Hair follicular keratinocyte (primary cell): ENCODE results near the gene OGG1. TPM values are rescaled to one million over a fixed set of nuclear protein-coding genes. Genes with fewer than 3 reads are reported as not detected.

Experiments
- total RNA-seq: library from RNA; depleted of rRNA; stranded (reverse); fragments of >200 nt; gene quantifications from 2 replicates; pipeline ENCODE4 v1.2.3, GENCODE V29; 2015

Gene OGG1
- 26.8 and 33.5 TPM in 2 replicates for total RNA-seq

DNA sequence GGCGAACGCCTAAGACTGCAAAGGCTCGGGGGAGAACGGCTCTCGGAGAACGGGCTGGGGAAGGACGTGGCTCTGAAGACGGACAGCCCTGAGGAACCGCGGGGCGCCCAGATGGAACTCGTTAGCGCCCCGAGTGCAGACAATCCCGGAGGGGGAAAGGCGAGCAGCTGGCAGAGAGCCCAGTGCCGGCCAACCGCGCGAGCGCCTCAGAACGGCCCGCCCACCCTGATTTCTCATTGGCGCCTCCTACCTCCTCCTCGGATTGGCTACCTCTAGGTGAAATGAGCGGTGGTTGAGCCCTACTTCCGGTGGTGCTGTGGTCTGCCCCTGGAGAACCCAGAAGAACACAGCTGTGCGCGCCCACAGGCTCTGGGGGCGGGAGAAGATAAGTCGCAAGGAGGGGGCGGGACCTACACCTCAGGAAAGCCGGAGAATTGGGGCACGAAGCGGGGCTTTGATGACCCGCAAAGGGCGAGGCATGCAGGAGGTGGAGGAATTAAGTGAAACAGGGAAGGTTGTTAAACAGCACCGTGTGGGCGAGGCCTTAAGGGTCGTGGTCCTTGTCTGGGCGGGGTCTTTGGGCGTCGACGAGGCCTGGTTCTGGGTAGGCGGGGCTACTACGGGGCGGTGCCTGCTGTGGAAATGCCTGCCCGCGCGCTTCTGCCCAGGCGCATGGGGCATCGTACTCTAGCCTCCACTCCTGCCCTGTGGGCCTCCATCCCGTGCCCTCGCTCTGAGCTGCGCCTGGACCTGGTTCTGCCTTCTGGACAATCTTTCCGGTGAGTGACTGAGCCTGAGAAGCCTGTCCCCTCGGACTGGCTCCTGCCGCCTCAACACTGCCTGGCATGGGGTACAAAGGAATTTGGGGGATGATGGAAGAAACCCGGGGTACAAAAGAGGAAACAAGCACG, at the start of gene OGG1:
Gene OGG1, plus strand, starts transcription at position 308 of the 911 bp plus-strand sequence. Its CDS starts 335 bp downstream, at position 643.

DNA sequence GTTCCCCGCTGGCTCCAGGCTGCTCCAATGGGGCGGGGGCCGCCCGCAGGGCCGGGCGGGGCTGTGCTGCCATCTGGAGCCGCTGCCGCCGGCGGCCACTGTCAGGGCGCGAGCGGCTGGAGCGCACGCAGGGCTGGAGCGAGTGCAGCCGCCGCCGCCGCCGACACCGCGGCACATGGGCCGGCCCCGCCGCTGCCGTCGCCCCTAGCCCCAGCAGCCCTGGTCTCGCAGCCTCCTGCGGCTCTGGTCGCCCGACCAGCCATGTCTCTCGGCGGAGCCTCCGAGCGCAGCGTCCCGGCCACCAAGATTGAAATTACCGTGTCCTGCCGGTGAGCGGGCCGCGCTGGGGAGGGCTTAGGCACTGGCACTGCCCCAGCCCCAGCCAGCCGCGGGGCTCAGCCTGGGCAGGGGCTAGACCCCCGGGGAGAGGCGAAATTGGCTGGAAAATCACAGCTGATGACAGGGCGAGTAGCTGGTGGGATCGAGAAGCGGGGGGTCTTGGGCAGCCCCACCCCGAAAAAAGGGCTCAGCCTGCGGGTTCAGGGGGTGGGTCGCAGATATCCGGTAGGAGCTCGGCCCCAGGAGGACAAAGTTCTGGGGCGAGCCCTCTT, 45.9 kb upstream of the OGG1 start, which contains the start of gene CPNE9:
Gene CPNE9, plus strand, starts transcription at position 98 of the 611 bp plus-strand sequence. Its CDS starts 164 bp downstream, at position 262.

GRCh38 chr3:9731206-9732079, 18.3 kb upstream of the OGG1 start, which contains the start of gene BRPF1:
Gene BRPF1, plus strand, starts transcription at chr3:9731735. Its CDS starts 2,406 bp downstream, at chr3:9734141.

DNA sequence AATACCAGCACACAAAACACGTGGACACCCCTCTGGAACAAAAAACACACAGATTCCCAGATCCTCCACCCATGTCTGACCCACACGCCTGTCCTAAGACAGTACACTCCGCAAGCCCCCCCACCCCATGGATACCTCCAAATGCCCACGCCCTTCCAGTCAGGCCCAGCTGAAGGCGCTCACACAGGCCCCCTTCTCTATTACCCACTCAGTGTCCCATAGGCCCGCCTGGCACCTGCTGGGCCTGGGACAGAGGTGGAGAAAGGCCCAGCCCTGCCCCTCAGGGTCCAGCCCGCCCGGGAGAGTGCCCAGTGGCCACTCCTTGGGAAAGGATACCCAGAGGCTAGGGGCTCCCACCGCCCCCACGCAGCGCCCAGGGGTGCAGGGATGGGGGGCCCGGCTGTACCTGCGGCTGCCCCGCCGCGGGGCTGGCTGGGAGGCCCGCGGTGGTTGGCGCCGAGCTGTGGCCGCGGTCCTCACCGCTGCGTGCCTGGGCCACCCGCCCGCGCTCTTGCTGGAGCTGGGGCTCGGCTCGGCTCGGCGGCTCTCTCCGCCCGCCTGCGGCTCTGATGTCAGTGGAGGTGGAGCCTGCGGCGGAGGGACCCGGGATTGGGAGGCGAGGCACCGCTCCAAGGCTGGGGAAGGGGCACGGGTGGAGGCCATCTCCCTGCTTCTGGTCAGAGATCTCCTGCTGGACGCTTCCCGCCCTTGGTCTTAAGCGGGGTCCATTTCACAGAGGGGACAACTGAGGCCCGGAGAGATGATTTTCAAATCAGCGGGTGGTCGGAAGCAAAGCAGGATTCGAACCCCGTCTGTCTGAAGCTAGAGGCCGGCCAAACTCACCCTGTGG, 19.9 kb downstream of the OGG1 start, which contains the start of gene CAMK1:
Gene CAMK1, minus strand, starts transcription at position 522 of the 850 bp plus-strand sequence. CDS start 2,198 bp downstream, outside the sequence.

GRCh38 chr3:9792405-9793160, 42.8 kb downstream of the OGG1 start, which contains the start of the genes ARPC4 and TADA3:
Gene ARPC4, plus strand, starts transcription at chr3:9793082. Its CDS starts 40 bp downstream, at chr3:9793122.
Gene TADA3, minus strand, starts transcription at chr3:9792473. Its CDS starts 1,007 bp downstream, at chr3:9791466.

Other genes with a start within 250 kb of the OGG1 start
- 0.08 TPM in 1 of 2 replicates, not detected in the other for gene LHFPL4, start 196.1 kb upstream of the OGG1 start, total RNA-seq
- 26.7 and 29.6 TPM in 2 replicates for gene MTMR14, start 100.4 kb upstream of the OGG1 start, total RNA-seq
- gene CPNE9, start 46.1 kb upstream of the OGG1 start, total RNA-seq = not detected in 2 replicates
- 8.9 and 10.3 TPM in 2 replicates for gene BRPF1, start 18.2 kb upstream of the OGG1 start, total RNA-seq
- 5.6 and 7.3 TPM in 2 replicates for gene CAMK1, start 20.0 kb downstream of the OGG1 start, total RNA-seq
- gene TADA3, start 42.5 kb downstream of the OGG1 start, total RNA-seq = 89.3 and 110 TPM in 2 replicates
- gene ARPC4, start 43.1 kb downstream of the OGG1 start, total RNA-seq = 174 and 226 TPM in 2 replicates
- 6.0 and 6.3 TPM in 2 replicates for gene TTLL3, start 60.3 kb downstream of the OGG1 start, total RNA-seq
- gene RPUSD3, start 94.1 kb downstream of the OGG1 start, total RNA-seq = 46.5 and 67.4 TPM in 2 replicates
- not detected in 2 replicates for gene CIDEC, start 130.3 kb downstream of the OGG1 start, total RNA-seq
- gene JAGN1, start 140.7 kb downstream of the OGG1 start, total RNA-seq = 37.6 and 63.4 TPM in 2 replicates
- gene IL17RE, start 152.9 kb downstream of the OGG1 start, total RNA-seq = 10.8 and 19.7 TPM in 2 replicates
- 29.7 and 36.6 TPM in 2 replicates for gene IL17RC, start 167.1 kb downstream of the OGG1 start, total RNA-seq
- gene CRELD1, start 183.9 kb downstream of the OGG1 start, total RNA-seq = 23.1 and 59.0 TPM in 2 replicates
- gene PRRT3, start 202.5 kb downstream of the OGG1 start, total RNA-seq = 0.80 and 1.1 TPM in 2 replicates
- 37.2 and 39.0 TPM in 2 replicates for gene EMC3, start 236.9 kb downstream of the OGG1 start, total RNA-seq